GM18502 (cell line): ENCODE data around the gene TTI1.
"Not testable (repeated sequence)": the region's sequence is repeated elsewhere in the genome, so short reads cannot be mapped to it uniquely, and the experiment has no call there.

Experiments used
- ATAC-seq: cut with Tn5 transposase; IDR thresholded peaks from one replicate; pipeline ENCODE4 v1.9.1; 2021; ENCODE audit warnings: mild to moderate bottlenecking; ENCODE audit not compliant: unreplicated experiment, poor library complexity

The TTI1 gene

GRCh38 chr20:37972256-37973058 lies 60.8 kb downstream of the TTI1 start:
- ATAC-seq = no peak

- no peak for ATAC-seq
These were observed 61.6 kb downstream of the TTI1 start for GRCh38 chr20:37971561-37972127.

GRCh38 chr20:37970856-37971245 lies 62.4 kb downstream of the TTI1 start:
- no peak for ATAC-seq

GRCh38 chr20:37969949-37970855 lies 63.1 kb downstream of the TTI1 start:
- ATAC-seq = no peak

DNA sequence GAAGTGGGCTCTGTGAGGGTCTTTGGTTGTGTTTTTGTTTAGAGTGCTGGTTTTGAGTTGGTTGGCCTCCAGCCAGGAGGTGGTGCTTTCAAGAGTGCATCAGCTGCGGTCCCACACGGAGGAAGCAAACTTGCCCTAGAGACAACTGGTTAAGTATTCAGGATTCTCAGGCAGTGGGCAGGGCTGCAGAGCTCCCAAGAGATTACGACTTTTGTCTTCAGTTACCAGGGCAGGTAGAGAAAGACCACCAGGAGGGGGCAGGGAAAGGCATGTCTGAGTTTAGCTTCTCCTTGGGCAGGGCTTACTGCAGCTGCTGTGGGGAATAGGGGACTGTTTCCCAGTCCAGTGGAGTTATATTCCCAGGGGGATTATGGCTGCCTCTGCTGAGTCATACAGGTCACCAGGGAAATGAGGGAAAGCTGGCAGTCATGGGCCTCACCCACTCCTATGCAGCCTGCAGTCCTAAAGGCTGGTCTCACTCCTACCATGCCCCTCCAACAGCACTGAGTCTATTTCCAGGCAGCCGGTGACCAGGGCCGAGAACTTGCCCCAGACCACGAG lies 64.3 kb downstream of the TTI1 start:
- no peak for ATAC-seq

GRCh38 chr20:37963483-37963882 lies 69.8 kb downstream of the TTI1 start:
- ATAC-seq = not testable (repeated sequence)

DNA sequence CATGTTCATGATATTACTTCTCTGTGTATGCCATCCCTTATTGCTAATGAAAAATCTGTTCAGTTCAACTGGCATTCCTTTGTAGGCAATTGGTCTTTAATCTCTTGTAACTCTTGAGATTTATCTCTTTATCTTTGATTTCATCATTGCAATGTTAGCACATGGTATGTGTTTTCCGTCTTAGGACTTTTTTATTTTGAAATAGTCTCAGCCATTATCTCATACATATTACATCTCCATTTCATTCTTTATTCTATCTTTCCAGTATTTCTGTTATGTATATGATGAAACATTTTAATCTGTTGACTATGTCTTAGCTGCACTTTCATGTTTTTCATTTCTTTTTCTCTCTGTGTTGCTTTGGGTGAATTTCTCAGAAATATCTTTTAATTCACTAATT lies 72.2 kb downstream of the TTI1 start:
- no peak for ATAC-seq

- no peak for ATAC-seq
These were observed 74.3 kb downstream of the TTI1 start for GRCh38 chr20:37958856-37959520.

- ATAC-seq = no peak
These were observed 77.1 kb downstream of the TTI1 start for GRCh38 chr20:37956107-37956585.

DNA sequence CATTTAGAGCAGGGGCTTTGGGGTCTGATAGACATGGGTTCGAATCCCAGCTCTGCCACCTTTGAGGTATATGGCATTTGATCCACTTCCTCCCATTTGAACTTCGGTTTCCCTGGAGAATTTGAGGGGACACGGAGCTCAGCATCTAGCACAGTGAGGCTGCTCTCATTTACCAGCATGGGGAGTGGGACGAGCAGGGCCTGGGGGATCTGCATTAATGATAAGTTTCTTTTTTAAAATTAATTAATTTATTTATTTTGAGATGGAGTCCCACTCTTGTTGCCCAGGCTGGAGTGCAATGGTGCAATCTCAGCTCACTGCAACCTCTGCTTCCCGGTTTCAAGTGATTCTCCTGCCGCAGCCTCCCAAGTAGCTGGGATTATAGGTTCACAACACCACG lies 77.7 kb downstream of the TTI1 start:
- no peak for ATAC-seq

- no peak for ATAC-seq
These were observed 78.6 kb downstream of the TTI1 start for GRCh38 chr20:37954626-37955025.

DNA sequence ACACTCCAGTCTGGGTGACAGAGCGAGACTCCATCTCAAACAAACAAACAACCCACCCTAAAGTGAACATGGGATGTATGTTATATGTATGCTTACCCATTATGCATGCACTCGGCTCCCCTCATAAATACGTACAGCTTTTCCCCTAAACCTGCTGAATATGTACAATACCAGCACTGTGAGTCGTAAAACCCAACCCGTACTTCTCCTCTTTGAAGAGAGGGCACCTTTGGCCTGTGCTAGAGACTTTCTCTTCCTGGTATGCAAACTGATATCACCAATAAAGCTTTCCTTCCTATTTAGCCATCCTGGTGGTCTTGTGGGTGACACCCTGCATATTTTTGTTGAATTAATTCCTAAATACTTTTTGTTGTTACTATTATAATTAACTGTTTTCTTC lies 79.1 kb downstream of the TTI1 start:
- ATAC-seq = no peak

DNA sequence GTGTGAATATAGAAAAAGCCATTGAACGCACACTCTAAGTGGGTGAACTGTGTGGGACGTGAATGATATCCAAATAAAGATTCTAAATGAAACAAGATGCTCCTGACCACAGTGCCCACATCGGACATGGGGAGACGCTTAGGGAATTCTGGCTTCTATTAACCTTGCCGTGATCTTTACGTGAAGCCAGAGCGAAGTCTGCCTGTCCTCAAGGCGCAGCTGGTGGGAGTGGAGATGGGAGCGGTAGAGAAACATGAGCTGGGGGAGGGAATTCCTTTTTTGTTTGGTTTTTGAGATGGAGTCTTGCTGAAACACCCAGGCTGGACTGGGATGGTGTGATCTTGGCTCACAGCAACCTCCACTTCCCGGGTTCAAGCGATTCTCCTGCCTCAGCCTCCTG lies 84.3 kb downstream of the TTI1 start:
- ATAC-seq = no peak

DNA sequence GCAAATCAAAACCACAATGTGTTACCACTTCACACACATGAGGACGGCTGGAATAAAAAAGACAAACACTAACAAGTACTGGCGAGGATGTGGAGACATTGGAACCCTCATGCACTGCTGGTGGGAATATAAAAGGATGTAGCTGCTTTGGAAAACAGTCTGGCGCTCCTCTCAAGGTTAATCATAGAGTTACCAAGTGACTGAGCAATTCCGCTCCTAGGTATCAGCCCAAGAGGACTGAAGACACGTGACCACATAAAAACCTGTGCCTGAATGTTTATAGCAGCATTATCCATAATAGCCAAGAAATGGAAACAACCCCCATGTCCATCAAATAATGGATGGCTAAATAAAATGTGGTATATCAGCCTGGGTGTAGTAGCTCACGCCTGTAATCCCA lies 85.3 kb downstream of the TTI1 start:
- no peak for ATAC-seq

- ATAC-seq = no peak
These were observed 86.3 kb downstream of the TTI1 start for GRCh38 chr20:37946946-37947345.

GRCh38 chr20:37945091-37945547 lies 88.1 kb downstream of the TTI1 start:
- ATAC-seq = no peak

DNA sequence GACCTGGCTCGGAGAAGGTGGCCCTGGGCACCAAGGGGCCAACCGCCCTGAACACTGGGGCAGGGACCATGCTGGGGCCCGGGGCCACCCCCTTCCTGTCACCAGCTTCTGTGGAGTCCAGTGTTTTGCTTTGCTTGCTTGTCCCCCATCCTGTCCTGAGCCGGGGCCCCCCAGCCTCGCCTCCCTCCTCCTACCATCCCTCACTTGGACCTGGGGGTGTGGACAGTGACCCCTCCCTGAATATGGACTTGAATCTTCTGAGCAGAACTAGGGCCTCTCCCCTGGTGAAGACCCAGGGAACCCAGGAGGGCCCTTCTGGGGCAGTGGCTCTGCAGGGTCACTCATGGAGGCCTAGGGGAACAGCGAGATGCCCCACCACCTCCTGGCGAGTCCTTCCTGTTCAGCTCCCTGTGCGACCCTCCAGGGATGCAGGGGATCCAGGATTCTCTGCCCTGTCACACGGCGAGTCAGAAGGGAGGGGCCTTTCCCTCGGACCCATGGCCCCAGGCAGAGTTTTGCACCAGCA lies 88.7 kb downstream of the TTI1 start:
- no peak for ATAC-seq

DNA sequence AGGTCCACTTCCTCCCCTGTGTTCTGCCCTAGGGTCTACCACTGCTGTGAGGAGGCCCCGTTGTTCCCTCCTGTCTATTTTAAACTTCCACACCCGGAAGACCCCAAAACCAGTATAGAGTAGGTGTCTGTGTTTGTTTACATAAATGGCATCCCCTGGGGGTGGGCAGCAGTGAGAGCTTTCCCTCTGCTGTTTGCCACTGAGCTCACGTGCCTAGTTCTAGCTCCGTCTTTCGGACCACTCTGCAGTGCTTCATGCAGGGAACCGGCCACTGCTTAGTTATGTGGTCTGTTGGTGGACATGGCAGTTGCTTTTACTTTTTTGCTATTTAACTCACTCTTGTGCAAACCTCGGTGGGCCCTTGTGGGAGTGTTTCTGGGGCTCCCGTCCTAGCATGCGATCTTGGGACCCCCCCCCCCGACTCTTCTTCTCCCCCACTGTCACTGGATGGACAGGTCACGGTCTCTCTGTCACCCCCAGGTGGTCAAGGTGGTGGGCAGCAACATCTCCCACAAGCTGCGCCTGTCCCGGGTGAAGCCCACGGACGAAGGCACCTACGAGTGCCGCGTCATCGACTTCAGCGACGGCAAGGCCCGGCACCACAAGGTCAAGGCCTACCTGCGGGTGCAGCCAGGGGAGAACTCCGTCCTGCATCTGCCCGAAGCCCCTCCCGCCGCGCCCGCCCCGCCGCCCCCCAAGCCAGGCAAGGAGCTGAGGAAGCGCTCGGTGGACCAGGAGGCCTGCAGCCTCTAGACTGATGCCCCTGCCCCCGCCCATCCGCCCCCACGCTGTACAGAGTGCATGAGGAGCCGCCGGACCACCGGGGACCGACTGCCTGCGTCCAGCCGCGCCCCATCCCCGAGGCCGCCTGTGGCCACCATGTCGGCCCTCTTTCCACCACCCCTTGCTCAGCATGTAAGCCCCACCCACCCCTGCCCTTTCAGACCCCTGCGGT lies 89.5 kb downstream of the TTI1 start:
- ATAC-seq = no peak

DNA sequence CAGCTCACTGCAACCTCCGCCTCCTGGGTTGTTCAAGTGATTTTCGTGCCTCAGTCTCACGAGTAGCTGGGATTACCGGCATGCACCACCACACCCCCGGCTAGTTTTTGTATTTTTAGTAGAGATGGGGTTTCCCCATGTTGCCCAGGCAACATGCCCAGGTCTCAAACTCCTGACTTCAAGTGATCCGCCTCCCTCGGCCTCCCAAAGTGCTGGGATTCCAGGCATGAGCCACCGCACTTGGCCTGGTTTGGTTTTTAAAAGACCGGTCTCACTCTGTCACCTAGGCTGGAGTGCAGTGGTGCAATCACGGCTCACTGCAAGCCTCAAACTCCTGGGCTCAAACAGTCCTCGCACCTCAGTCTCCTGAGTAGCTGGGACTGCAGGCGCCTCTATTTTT lies 90.2 kb downstream of the TTI1 start:
- ATAC-seq = no peak
